HG02610 (cell line): ENCODE results near the gene SBNO2.

Source experiments
- ATAC-seq: cut with Tn5 transposase; IDR thresholded peaks from one replicate; pipeline ENCODE4 v1.9.1; 2021; ENCODE audit warnings: mild to moderate bottlenecking, moderate library complexity; ENCODE audit not compliant: unreplicated experiment

The SBNO2 gene

GRCh38 chr19:1169921-1170885, 3.9 kb downstream of the SBNO2 start:
- no peak for ATAC-seq

DNA sequence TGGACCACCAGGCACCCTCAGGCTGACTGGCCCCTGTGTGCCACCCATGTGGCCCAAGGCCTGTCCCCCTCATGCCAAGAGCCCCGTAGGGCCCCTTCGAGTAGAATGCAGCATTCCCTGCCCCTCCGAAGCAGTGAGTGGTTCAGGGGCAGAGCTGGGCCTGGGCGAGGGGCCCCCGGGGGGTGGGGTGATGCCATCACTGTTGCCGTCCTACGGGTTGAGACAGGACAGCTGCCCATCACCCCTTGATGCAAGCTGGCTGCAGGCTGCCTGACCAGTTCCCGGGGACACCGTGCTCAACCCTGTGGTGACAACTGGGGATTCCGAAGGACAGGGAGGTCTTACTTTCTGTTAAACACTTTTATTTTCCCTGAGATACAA, 4.7 kb downstream of the SBNO2 start:
- ATAC-seq: no peak

DNA sequence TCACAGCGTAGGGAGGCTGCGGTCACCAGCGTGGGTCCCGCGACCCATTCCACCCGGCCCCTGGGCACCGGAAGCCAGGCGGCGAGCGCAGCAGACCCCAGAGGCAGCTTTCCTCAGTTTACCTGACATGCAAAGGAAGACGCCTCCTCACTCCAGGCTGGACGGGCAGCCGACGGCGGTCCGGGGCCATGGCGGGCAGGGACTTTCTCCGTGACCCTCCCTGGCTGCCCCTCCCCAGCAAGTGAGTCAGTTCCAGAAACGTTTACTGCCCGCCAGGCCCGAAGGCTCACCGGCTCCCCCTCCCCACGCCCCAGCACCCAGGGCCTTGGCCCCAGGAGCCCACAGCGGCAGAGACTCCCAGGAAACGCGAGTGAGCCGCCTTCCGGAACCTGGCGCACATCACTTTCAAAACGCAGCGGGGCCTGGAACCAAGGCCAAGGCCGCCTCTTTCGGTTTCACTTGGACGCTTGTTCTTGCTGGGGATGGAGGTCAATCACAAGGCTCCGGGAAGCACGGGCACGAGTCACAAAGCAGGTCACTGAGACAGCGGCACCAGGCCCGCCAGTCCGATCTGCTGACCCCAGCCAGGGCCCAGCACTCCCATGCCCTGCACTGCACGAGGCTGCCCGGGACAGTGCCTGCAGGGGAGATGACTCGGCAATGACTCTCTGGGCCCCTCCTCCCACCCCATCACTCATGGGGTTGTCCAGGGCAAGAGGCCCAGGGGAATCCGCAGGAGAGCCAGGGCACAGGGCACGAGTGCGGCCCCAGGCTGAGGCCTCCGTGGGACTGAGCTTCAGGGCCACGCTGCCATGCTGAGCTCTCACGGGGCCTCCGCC, 5.3 kb downstream of the SBNO2 start:
- ATAC-seq: no peak

DNA sequence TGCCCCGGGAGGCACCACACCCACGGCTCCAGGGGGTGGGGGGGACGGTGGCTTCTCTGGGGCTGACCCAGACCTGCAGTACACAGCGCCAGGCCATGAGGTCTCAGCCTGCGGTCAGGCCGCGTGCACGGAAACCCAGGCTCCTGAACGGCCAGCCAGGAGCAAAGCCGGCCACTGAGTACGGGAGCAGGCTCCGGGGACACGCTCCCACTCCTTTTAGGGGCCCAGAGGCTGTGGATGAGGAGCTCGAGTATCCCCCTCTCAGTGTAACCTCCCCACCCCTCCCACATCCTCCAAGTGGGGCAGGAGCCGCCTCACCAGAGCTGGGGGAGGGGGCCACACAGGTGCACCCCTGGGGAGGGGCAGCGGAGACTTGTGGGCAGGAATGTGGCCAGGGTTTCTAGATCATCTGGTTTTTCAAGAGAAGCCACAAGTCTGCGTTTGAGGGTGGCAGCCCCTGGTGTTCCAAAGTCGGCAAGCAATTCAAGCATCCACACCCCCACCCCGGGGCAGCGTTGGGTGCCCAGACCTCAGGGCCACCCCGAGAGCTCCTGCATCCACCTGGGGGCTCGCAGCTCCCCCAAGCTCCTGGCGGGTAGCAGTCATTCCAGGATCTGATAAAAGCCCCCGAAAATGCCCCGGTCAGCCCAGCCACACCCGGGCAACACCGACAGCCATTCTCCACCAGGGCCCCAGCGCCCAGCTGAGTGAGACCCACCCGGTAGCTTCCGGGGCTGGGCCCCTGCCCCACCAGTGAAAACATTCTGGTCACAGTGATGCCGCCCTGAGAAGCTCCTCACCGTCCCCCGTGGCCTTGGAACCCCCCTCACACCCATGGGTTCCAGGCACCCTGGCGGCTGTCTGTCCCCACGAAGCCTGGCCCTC, 6.1 kb downstream of the SBNO2 start:
- ATAC-seq: no peak

- no peak for ATAC-seq
Measured at GRCh38 chr19:1166872-1167573, 7.0 kb downstream of the SBNO2 start.

- no peak for ATAC-seq
Measured at GRCh38 chr19:1164684-1165531, 9.2 kb downstream of the SBNO2 start.

DNA sequence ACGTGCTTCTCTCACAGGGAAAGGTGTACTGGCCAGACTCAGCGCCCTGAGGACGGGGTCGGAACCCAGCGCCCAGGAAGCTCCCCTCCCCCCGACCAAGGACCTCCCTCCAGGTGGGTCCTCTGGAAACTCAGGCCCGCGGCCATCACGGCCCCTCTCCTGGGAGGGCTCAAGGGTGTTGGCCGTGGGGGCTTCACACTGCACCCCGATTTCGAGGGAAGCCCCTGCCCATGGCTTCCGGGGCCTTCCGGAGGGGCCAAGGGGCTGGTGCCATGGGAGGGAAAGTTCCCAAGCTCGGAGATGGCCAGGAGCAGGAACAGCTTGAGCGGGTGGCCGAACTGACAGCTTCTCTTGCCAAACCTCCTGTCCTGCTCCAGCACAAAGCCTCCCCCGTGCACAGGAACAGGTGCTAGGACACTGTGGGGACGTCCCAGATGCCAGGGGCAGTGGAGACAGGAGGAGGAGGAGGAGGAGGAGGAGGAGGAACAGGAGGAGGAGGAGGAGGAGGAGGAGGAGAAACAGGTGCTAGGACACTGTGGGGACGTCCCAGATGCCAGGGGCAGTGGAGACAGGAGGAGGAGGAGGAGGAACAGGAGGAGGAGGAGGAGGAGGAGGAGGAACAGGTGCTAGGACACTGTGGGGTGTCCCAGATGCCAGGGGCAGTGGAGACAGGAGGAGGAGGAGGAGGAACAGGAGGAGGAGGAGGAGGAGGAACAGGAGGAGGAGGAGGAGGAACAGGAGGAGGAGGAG, 10.0 kb downstream of the SBNO2 start:
- no peak for ATAC-seq

DNA sequence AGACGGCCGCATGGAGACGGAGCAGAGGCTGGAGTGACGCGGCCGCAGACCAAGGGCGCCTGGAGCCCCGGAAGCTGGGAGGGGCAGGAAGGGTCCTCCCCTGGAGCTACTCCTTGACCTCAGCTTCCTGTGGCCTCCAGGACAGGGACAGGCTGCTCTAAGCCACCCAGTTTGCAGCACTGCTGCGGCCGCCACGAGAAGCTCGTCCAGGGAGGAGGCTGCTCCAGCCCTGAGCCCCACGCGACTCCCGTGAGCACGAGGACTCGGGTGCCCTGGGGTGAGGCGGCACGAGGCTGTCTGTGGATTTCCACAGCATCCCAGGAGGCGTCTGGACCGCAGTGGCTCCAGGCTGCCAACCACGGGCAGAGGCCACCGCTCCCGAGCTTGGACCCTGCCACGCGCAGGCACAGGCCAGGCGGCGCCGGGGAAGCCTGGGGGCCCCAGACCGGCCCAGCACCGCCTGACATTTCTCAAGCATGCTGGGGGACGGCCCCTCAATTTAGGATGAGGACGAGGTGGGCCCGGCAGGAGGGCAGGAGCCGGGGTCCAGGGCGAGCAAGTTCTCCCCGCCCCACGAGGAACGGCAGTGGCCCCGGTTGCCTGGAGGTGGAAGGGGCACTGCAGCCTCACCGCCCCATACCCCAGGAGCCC, 10.7 kb downstream of the SBNO2 start:
- no peak for ATAC-seq

DNA sequence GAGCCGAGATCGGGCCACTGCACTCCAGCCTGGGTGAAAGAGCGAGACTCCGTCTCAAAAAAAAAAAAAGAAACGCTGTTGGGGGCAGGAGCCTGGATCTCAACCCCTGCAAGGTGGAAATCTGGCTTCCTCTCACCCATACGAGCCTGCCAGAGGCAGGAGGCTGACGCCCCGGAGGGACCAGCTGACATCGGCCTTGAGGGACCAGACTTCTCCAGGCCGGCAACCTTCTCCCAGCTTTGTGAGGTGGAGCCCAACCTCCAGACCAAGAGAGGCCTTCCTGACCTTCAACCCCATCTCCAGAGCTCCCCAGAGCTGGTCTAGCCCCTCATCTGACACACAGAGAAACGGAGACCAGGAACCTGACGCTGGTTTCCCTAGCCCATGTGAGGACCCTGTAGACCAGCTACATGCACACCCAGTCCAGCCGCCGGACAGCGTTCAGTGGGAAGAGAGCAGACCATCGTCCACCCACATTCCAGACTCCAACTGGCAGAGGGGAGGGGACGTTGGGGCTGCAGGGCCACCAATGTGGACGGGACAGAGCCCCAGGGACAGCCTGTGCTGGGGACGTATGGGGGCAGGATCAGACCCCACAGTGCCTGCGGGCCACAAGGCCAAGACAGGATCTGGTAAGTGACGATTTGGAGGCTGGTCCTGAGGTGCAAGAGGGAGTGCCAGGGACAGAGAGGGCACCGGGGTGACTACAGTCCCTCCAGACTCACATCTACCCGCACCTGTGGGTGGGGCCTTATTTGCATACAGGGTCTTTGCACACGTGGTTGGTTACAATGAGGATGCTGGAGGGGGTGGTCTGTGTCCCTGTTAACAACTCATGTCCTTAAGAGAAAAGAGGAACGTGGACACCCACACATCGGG, 11.4 kb downstream of the SBNO2 start:
- no peak for ATAC-seq

GRCh38 chr19:1161716-1162115, 12.4 kb downstream of the SBNO2 start:
- no peak for ATAC-seq

DNA sequence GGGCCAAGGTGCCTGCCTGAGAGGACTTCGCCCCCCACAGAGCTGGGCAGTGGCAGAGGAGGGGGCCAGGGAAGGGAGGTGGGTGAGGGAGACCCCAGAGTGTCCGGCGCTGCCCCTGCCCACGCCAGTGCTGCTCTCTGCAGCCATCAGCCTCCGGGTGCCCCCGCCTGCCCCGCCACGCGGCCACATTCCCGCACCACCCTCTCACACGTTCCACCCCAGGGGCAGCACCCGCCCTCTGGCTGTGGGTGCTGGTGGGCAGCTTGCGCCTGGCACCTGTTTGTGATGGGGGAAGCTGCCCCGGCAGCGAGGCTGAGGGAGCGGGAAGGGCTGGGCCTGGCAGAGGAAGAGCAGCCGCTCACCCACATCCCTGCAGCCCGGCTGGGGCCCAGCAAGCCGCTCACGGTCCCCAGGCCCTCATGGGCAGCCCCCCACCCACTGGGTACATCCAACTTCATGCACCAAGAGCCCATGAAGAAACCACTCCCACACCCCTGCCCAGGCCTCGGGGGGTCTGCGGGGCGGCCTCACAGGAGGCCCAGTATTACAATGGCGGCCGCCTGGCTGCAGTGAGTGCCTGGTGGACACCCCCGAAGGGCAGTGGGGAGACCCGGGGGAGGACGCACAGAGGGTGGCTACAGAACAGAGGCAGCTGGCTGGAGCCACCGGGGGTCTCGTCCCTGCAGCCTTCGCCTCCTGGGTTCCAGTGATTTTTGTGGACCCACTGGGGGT, 14.0 kb downstream of the SBNO2 start:
- ATAC-seq: no peak

DNA sequence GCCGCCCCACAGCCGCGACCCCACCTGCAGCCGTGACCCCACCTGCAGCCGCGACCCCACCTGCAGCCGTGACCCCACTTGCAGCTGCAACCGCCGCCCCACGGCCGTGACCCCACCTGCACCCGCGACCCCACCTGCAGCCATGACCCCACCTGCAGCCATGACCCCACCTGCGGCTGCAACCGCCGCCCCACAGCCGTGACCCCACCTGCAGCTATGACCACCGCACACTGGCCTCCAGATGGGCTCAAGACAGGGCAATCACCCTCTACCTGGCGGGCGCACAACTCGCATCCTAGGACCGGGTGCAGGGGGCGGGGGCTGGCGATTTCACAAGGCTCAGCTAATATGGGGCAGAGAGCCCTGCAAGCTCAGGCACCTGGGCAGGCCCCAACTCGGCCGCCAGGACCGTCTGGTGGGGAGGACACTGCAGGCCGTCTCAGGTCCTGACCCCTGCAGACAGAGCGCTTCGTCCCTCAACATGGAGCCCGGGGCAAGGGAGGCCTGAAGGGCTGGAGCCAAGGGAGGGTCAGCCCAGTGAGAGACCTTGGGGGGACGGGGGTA, 15.1 kb downstream of the SBNO2 start:
- no peak for ATAC-seq

GRCh38 chr19:1157931-1158884, 15.9 kb downstream of the SBNO2 start:
- no peak for ATAC-seq

GRCh38 chr19:1156830-1157615, 17.0 kb downstream of the SBNO2 start:
- ATAC-seq: no peak
